ENCODE results near the gene SHISA4. TPM values are rescaled to one million over a fixed set of nuclear protein-coding genes. Genes with fewer than 3 reads are reported as not detected.

Gene SHISA4
- total and polyA plus RNA-seq, 2 donors (not counting 1 experiment from before 2014, with no cell fraction given), result 0.12 TPM; not detected in 1

DNA sequence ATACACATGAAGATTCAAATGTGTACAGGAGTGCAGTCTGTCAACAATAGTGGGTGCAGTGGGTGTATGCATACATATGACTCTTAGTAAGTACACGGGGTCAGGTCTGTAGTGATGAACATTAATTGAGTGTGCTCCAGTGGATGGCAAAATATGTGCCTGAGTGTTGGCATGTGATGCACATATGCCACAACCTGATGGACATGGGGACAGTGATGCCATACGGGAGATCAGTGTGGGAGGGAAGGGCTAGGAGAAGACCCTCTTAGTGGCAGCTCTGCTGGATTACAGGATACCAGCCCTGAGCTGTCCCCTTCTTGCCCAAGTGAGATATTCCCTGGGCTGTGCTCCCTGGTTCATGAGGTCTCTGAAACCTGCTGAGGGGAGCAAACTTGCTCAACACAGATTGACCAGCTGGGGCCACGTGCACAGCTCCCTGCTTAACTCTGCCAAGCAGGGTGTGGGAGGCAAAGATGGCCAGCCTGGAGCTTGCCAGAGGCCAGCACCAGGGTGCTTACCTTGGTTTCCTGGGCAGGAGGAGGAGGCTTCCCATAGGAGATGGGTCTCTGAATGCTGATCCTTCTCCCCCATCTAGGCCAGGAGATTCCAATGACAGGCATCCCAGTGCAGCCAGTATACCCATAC lies 2.2 kb downstream of the SHISA4 start:
- DNase-seq, result no peak
- peaks cover 17% of the 10 kb centered on the region in 2 donors for H3K4me1 ChIP-seq (ENCODE audit: control insufficient read depth in 2 of 2, insufficient read depth in 2 of 2, low read length in 2 of 2)
- H3K79me2 ChIP-seq (ENCODE audit: control insufficient read depth, insufficient read depth, low read length), result no peaks in the 10 kb centered on the region
- no peaks in the 10 kb centered on the region for H4K20me1 ChIP-seq (ENCODE audit: control insufficient read depth, insufficient read depth, low read length, poor library complexity, severe bottlenecking)
- Mint-ChIP-seq H3K9me3 (ENCODE audit: insufficient read depth) (no peaks in the 10 kb centered on the region), H3K27me3 (peaks cover 49% of the 10 kb centered on the region), H3K27ac (no peak overlapping the region), H3K4me3 (no peak overlapping the region), H3K4me1 (peaks cover 4% of the 10 kb centered on the region)
- ChIA-PET POLR2A (no interaction called here), CTCF (interaction anchor here (0.6 kb wide), 1 partner anchor 110 kb away, joined by 4 read pairs; no protein-coding TSS in a partner anchor)
- no peaks in the 10 kb centered on the region for H3K36me3 ChIP-seq (replicated peaks in 1 of 2; ENCODE audit: control extremely low read depth in 1 of 2, control insufficient read depth in 1 of 2, extremely low read depth in 1 of 2, insufficient read depth in 2 of 2, low read length in 1 of 2)
- H3K9me3 ChIP-seq (ENCODE audit: control extremely low read depth in 1 of 3, control insufficient read depth in 2 of 3, insufficient read depth in 1 of 3, low read length in 2 of 3), result peaks cover 0 to 13% (median 0%) of the 10 kb centered on the region in 3 donors
- H3K27me3 ChIP-seq (replicated peaks in 1 of 4; ENCODE audit: control extremely low read depth in 1 of 4, control insufficient read depth in 3 of 4, insufficient read depth in 4 of 4, low read length in 3 of 4), result peaks cover 0 to 68% (median 36%) of the 10 kb centered on the region in 4 experiments
- H3K27ac ChIP-seq (ENCODE audit: low read length in 2 of 2), result no peak overlapping the region
- intact Hi-C loops (cut with micrococcal nuclease), result no loop called here
- no peak for TF ChIP-seq EZH2 (IDR thresholded peaks at IDR 0.05; ENCODE audit: borderline replicate concordance, insufficient read depth, low read depth, low read length, poor library complexity, severe bottlenecking)
- TF ChIP-seq CTCF (IDR thresholded peaks at IDR 0.05), result no peak
- H3K4me2 ChIP-seq (replicated peaks; ENCODE audit: low read depth, low read length, poor library complexity, severe bottlenecking), result no peak overlapping the region
- no peak overlapping the region for H3K9ac ChIP-seq (ENCODE audit: low read length)
- no peak overlapping the region for H3K4me3 ChIP-seq (ENCODE audit: control extremely low read depth in 1 of 5, extremely low read depth in 1 of 5, insufficient read depth in 1 of 5, low read depth in 2 of 5, low read length in 4 of 5)
- 89% methylated on average over 3 of the region's 3 CpGs for WGBS (ENCODE audit: insufficient coverage)
- no peak overlapping the region for H2AFZ ChIP-seq (ENCODE audit: insufficient read depth, low read depth, low read length, poor library complexity, severe bottlenecking)
- ATAC-seq (ENCODE audit: low read depth), result no peak

DNA sequence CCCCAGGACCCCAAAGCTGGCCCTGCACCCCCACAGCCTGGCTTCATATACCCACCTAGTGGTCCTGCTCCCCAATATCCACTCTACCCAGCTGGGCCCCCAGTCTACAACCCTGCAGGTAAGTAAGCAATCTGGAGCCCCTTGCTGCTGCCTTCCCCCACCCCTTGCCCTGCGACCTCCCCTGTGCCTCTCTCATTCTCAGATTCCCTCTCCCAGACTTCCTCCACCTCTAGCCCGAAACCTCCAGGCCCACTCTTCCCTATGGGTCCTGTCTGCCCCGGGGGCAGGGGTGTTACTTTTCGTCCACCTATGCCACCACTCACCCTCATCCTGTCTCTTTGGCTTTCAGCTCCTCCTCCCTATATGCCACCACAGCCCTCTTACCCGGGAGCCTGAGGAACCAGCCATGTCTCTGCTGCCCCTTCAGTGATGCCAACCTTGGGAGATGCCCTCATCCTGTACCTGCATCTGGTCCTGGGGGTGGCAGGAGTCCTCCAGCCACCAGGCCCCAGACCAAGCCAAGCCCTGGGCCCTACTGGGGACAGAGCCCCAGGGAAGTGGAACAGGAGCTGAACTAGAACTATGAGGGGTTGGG lies 2.9 kb downstream of the SHISA4 start:
- ATAC-seq (ENCODE audit: low read depth) (no peak), DNase-seq (no peak)
- peaks cover 0 to 13% (median 0%) of the 10 kb centered on the region in 3 donors for H3K9me3 ChIP-seq (ENCODE audit: control extremely low read depth in 1 of 3, control insufficient read depth in 2 of 3, insufficient read depth in 1 of 3, low read length in 2 of 3)
- H3K79me2 ChIP-seq (ENCODE audit: control insufficient read depth, insufficient read depth, low read length), result no peaks in the 10 kb centered on the region
- peaks cover 0 to 64% (median 35%) of the 10 kb centered on the region in 4 experiments for H3K27me3 ChIP-seq (replicated peaks in 1 of 4; ENCODE audit: control extremely low read depth in 1 of 4, control insufficient read depth in 3 of 4, insufficient read depth in 4 of 4, low read length in 3 of 4)
- H3K4me3 Mint-ChIP-seq, result no peak overlapping the region
- CTCF ChIA-PET, result interaction anchor here (1.3 kb wide), 1 partner anchor 20 kb away, joined by 3 read pairs; no protein-coding TSS in a partner anchor
- peaks cover 17 to 20% of the 10 kb centered on the region in 2 donors for H3K4me1 ChIP-seq (ENCODE audit: control insufficient read depth in 2 of 2, insufficient read depth in 2 of 2, low read length in 2 of 2)
- no peak overlapping the region for H3K4me2 ChIP-seq (replicated peaks; ENCODE audit: low read depth, low read length, poor library complexity, severe bottlenecking)
- intact Hi-C loops (cut with micrococcal nuclease), result no loop called here
- H3K9ac ChIP-seq (ENCODE audit: low read length), result no peak overlapping the region
- TF ChIP-seq CTCF (IDR thresholded peaks at IDR 0.05) (no peak), EZH2 (IDR thresholded peaks at IDR 0.05; ENCODE audit: borderline replicate concordance, insufficient read depth, low read depth, low read length, poor library complexity, severe bottlenecking) (no peak)
- no peak overlapping the region for H3K27ac ChIP-seq (ENCODE audit: low read length in 2 of 2)
- H3K36me3 ChIP-seq (replicated peaks in 1 of 2; ENCODE audit: control extremely low read depth in 1 of 2, control insufficient read depth in 1 of 2, extremely low read depth in 1 of 2, insufficient read depth in 2 of 2, low read length in 1 of 2), result no peaks in the 10 kb centered on the region
- no peak overlapping the region for H3K27ac Mint-ChIP-seq
- no peak overlapping the region for H2AFZ ChIP-seq (ENCODE audit: insufficient read depth, low read depth, low read length, poor library complexity, severe bottlenecking)
- 86% methylated on average over 5 of the region's 5 CpGs for WGBS (ENCODE audit: insufficient coverage)
- H4K20me1 ChIP-seq (ENCODE audit: control insufficient read depth, insufficient read depth, low read length, poor library complexity, severe bottlenecking), result no peaks in the 10 kb centered on the region
- H3K4me3 ChIP-seq (ENCODE audit: control extremely low read depth in 1 of 5, extremely low read depth in 1 of 5, insufficient read depth in 1 of 5, low read depth in 2 of 5, low read length in 4 of 5), result no peak overlapping the region
- H3K4me1 Mint-ChIP-seq, result peaks cover 8% of the 10 kb centered on the region
- H3K27me3 Mint-ChIP-seq, result peaks cover 49% of the 10 kb centered on the region
- POLR2A ChIA-PET, result no interaction called here
- no peaks in the 10 kb centered on the region for H3K9me3 Mint-ChIP-seq (ENCODE audit: insufficient read depth)
